ENCODE measurements around the gene TSEN2.
"Not testable (repeated sequence)": the region's sequence is repeated elsewhere in the genome, so short reads cannot be mapped to it uniquely, and the experiment has no call there.

Gene TSEN2

DNA sequence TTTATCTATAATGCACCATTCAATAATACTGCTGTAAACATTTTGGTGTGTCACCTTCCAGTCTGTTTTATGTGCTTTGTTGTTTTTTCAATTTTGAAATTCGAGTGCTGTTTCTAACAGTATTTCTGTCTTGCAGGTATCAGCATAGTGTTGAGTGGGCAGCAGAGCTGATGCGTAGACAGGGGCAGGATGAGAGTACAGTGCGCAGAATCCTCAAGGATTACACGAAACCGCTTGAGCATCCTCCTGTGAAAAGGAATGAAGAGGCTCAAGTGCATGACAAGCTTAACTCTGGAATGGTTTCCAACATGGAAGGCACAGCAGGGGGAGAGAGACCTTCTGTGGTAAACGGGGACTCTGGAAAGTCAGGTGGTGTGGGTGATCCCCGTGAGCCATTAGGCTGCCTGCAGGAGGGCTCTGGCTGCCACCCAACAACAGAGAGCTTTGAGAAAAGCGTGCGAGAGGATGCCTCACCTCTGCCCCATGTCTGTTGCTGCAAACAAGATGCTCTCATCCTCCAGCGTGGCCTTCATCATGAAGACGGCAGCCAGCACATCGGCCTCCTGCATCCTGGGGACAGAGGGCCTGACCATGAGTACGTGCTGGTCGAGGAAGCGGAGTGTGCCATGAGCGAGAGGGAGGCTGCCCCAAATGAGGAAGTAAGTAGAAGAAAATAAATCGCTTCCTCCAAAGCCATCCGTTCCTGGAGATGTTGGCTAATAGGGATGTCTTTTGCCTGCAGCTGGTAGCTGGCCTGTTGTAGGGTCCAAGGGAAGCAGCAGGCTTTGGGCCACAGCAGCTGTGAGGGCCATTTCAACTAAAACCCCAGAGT is 19.1 kb downstream of the TSEN2 start:
- no peak for DNase-seq (ENCODE audit: low spot score)

DNA sequence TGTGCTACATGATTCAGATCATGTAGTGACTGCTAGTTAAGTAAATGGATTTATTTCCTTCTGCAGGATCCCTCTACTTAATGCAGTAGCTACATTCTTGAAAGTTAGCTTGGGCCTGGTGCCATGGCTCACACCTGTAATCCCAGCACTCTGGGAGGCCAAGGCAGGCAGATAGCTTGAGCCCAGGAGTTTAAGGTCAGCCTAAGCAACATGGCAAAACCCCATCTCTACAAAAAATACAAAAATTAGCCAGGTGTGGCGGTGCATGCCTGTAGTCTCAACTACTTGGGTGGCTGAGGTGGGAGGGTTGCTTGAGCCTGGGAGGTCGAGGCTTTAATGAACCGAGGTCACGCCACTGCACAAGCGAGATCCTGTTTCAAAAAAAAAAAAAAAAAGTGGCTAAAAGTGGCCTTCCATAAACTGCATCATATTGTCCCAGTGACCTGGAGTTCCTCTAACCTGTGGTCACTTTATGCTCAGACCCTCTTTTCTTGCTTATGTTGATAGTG is 22.0 kb downstream of the TSEN2 start:
- no peak for DNase-seq (ENCODE audit: low spot score)

GRCh38 chr3:12507591-12508281 is 23.5 kb downstream of the TSEN2 start:
- DNase-seq (ENCODE audit: low spot score): no peak

DNA sequence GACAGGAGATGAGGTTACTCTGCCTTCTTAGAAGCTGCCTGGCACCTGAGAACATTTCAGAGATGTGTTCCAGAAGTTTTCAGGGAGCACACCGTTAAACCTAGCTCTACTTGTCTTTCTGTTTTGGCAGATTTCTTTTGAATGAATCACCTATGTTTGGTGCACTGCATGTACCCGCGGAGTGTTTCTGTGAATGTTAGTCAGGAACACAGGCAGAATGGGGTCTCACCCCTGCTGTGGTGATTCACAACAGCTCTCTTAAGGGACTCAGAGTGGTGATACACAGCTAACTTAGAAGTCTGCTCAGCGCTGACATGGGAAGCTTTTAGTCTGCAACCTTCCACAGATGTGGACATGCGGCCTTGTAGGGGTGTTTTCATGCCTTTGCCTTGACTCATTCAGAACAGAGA is 24.0 kb downstream of the TSEN2 start:
- DNase-seq (ENCODE audit: low spot score): peak; percentile 6

- no peak for DNase-seq (ENCODE audit: low spot score)
These were observed 25.2 kb downstream of the TSEN2 start for GRCh38 chr3:12509466-12509865.

DNA sequence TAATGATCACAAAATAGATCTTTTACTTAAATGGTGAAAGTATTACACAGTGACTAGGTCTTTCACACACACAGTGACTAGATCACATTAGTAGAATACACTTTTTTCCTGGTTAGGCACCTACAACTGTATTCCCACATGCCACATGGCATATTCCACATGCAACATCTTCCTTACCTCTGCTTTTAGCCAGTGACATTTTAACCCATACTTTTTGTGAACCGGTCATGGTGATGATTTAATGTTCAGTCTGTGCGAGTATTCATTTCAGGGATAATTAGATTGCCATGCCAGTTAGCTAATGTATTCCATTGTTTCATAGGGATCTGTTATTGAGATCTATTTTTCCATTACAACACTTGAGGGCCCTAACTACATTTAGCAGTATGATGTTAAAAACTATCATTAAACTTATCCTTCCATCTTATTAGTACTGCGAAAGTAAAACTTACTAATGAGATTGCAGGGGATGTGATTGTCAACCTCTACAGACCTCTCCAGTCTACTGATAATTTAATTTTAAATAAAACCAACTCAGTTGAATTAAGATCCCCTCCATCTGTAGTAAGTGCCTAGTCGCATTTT is 28.3 kb downstream of the TSEN2 start:
- DNase-seq (ENCODE audit: low spot score): no peak

GRCh38 chr3:12513694-12514446 is 29.6 kb downstream of the TSEN2 start:
- no peak for DNase-seq (ENCODE audit: low spot score)

- DNase-seq (ENCODE audit: low spot score): no peak
These were observed 31.4 kb downstream of the TSEN2 start for GRCh38 chr3:12515631-12516030.

- DNase-seq (ENCODE audit: low spot score): no peak
These were observed 32.6 kb downstream of the TSEN2 start for GRCh38 chr3:12516873-12517272.

DNA sequence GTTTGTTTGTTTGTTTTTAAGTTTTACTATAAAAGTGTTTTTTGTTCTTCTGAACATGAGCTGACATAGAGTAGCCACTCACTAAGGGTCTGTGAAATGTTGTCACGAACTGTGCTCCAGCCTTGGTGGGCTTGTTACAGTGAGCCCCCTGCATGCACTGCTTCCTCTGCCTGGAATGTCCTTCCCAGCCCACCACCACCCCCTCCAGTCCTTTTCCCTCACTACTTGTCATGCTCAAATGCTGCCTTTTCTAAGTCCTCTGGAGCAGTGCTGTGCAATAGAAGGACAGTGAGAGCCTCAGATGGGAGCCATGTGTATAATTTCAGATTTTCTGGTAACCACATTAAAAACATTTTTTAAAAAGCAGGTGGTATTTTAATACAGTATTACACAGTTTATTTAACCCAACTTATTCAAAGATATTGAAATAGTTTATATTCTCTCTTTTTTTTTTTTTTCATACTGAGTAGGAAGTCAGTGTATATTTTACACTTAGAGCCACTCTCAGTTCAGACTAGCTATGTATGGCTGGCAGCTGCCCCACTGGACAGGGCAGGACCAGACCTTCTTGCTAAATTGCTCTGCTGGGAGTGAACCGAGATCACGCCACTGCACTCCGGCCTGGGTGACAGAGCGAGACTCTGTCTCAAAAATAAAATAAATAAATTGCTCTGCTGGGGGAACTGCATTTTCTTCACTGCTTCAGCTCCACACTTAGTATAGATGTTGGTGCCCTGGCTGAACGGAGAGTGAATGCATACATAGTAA is 34.2 kb downstream of the TSEN2 start:
- no peak for DNase-seq (ENCODE audit: low spot score)

DNA sequence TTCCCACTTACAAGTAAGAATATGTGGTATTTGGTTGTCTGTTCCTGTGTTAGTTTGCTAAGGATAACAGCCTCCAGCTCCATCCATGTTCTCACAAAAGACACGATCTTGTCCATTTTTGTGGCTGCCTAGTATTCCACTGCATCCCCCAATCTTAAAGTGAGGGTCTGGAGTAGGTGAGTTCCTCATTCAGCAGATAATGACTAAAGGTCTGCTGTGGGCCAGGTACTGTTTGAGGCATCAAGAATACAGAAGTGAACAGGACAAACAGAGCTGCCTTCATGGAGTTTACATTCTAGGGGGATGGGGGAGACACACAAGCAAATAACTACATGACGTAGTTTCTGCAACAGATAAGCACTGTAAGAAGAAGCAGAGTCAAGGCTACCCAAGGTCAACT is 36.7 kb downstream of the TSEN2 start:
- no peak for DNase-seq (ENCODE audit: low spot score)

- DNase-seq (ENCODE audit: low spot score): no peak
These were observed 38.4 kb downstream of the TSEN2 start for GRCh38 chr3:12522721-12523120.

GRCh38 chr3:12527757-12528143 is 43.5 kb downstream of the TSEN2 start:
- no peak for DNase-seq (ENCODE audit: low spot score)

- no peak for DNase-seq (ENCODE audit: low spot score)
These were observed 47.9 kb downstream of the TSEN2 start for GRCh38 chr3:12532182-12532581.

DNA sequence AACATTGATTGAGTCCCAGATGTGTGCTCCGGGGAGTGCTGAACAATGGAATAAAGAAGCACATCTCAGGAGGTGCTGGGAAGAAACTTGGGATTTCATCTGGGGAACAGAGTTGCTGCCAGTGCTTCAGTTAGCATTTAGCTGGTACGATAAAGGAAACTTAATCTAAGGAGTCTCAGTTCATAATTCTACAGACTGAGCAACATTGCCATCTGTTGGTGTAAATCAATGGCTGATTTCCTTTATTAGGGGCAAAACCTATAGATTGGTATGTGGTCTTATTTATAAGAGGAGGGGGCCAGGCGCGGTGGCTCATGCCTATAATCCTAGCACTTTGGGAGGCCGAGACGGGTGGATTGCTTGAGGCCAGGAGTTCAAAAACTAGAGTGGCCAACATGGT is 52.1 kb downstream of the TSEN2 start:
- no peak for DNase-seq (ENCODE audit: low spot score)

DNA sequence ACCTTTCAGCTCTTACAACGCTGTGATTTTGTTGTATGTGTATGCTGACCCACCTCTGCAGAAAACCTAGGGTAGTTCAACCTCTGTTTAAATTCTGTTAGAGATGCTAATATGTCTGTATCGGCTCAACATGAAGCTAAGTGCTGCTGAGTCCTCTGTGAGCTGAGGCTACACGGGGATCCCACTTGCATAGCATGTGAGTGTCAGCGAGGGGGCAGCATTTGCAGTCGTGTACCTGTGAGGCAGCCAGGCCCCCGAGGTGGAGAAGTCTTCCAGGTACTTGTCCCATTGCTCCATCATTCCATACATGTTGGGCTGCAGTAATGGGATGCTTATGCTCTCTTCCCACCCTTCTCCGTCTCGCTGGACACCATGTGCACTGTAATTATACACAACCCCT is 57.3 kb downstream of the TSEN2 start:
- DNase-seq (ENCODE audit: low spot score): no peak

DNA sequence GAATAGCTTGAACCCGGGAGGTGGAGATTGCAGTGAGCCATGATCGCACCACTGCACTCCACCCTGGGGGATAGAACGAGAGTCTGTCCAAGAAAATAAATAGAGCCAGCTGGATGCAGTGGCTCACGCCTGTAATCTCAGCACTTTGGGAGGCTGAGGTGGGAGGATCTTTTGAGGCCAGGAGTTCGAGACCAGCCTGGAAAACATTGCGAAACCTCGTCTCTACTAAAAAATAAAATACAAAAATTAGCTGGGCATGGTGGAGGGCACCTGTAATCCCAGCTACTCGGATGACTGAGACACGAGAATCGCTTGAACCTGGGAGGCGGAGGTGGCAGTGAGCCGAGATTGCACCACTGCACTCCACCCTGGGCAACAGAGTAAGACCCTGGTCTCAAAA is 59.2 kb downstream of the TSEN2 start:
- DNase-seq (ENCODE audit: low spot score): not testable (repeated sequence)

DNA sequence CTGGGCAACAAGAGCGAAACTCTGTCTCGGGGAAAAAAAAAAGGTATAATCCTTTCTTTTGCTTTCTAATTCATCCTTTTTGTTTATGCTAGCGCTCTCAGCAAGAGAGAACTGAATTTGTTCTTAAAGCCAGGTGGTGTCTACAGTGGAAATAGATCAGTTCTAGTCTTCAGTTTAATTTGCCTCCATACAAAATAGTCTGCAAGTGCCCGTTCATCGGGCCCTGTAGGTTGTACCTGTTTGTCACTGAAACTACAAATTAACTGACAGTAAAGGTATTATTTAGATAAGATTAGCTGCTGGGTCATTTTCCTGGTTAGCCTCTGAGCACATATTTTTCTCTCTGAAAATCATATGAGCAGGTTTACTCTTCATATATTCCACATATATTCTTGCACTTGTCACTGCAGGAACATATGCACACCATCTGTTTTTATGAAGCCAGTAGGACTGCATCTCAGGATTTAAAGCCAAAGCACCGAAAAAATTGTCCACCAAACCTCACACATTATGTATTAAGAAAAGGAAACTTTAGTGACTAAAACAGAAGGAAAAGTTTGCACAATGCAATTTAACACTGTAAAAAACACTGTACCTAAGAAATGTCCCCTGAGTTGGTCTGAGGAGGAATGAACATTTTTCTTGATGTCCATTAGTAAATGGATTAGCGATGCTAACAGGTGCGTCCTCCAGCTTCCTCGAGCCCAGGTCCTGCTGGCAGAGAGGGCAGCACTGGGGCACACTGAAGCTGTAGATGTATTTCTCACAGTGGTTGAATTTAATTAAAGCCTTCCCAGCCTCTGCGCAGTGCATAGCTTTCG is 60.6 kb downstream of the TSEN2 start:
- DNase-seq (ENCODE audit: low spot score): no peak

- DNase-seq (ENCODE audit: low spot score): no peak
These were observed 61.2 kb downstream of the TSEN2 start, which contains the start of gene MKRN2OS for GRCh38 chr3:12545473-12545791. Gene MKRN2OS (minus strand): TSS chr3:12545499. CDS start chr3:12545464, 35 bp downstream.

DNA sequence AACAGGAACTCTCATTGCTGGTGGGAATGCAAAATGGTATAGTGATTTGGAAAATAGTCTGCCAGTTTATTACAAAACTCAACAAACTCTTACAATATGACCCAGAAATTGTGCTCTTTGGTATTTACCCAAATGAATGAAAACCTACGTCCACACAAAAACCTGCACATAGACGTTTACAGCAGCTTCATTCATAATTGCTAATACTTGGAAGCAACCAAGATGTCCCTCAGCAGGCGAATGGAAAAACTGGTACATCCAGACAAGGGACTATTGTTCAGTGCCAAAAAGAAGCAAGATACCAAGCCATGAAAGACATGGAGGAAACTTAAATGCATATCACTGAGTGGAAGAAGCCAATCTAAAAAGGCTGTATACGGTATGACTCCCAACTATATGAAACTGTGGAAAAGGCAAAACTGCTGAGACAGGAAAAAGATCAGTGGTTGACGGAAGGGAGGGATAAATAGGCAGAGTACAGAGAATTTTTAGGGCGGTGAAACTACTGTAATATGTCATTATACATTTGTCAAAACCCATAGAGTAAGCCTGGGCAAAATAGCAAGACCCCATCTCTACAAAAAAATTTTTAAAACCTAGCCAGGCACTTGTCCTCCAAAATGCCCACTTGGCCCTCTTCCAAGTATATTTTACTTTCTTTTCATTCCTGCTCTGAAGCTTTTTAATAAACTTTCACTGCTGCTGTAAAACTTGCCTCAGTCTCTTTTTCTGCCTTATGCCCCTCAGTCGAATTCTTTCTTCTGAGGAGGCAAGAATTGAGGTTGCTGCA is 65.9 kb downstream of the TSEN2 start:
- DNase-seq (ENCODE audit: low spot score): no peak
